AG04450 (cell line): ENCODE data around the gene CDKAL1. TPM values are rescaled to one million over a fixed set of nuclear protein-coding genes. Genes with fewer than 3 reads are reported as not detected.

ENCODE experiments used
- CTCF ChIA-PET: fragments of 300-600, 350-600 bp; formaldehyde crosslinking; extraction: SDS; loops from one replicate; lab custom pipeline; 2022; ENCODE audit warnings: antibody characterized with exemption, inconsistent platforms; lab: Charles Lee
- POLR2A ChIA-PET: fragments of 350-600 bp; formaldehyde crosslinking; extraction: SDS; loops from one replicate; lab custom pipeline; 2021; ENCODE audit warnings: antibody characterized with exemption, inconsistent platforms; lab: Yijun Ruan, JAX
- DNase-seq: peaks from one replicate; pipeline ENCODE4 v3.0.0-alpha.2; 2011; ENCODE audit warnings: low read depth, low spot score
- H3K27ac ChIP-seq: one replicate; pipeline ENCODE4 v1.5.1; 2012; ENCODE audit warnings: low read depth, low read length, control low read depth
- H3K27me3 ChIP-seq: one replicate; pipeline ENCODE4 v1.6.0; 2012; ENCODE audit warnings: low read length; ENCODE audit not compliant: control insufficient read depth, insufficient read depth
- H3K4me3 ChIP-seq: 2 replicates; pipeline ENCODE4 v1.5.1; 2011; ENCODE audit warnings: mild to moderate bottlenecking, low read depth, low read length, control low read depth
- H3K9me3 ChIP-seq: 2 replicates; pipeline ENCODE4 v1.5.1; 2012; ENCODE audit warnings: low read length; ENCODE audit not compliant: control insufficient read depth, insufficient read depth
- CTCF ChIP-seq: IDR thresholded peaks from 2 replicates; pipeline ENCODE4 v1.5.1; 2011; ENCODE audit warnings: low read depth, low read length, control low read depth, inconsistent platforms
- polyA plus RNA-seq: library from polyadenylated mRNA; depleted of rRNA; stranded (reverse); fragments of >200 nt; gene quantifications from 2 replicates; pipeline ENCODE4 v1.2.3, GENCODE V29; 2011

CDKAL1 gene
- polyA plus RNA-seq, 1 experiment, result 9.2 TPM

- Histone ChIP-seq H3K27ac (no peak overlapping the region), H3K9me3 (no peaks in the 10 kb centered on the region), H3K4me3 (no peak overlapping the region), H3K27me3 (no peaks in the 10 kb centered on the region)
- no peak for DNase-seq
- no peak for TF ChIP-seq CTCF
- ChIA-PET CTCF (no interaction called here), POLR2A (no interaction called here)
These were observed 393.0 kb downstream of the CDKAL1 start for GRCh38 chr6:20927130-20927860.

GRCh38 chr6:20929283-20929682, 395.0 kb downstream of the CDKAL1 start:
- DNase-seq, result no peak
- H3K27ac ChIP-seq, result no peak overlapping the region
- ChIA-PET CTCF (no interaction called here), POLR2A (no interaction called here)
- TF ChIP-seq CTCF, result no peak
- no peaks in the 10 kb centered on the region for H3K27me3 ChIP-seq
- no peak overlapping the region for H3K4me3 ChIP-seq
- no peaks in the 10 kb centered on the region for H3K9me3 ChIP-seq

- CTCF ChIA-PET, result no interaction called here
- Histone ChIP-seq H3K27ac (no peak overlapping the region), H3K4me3 (no peak overlapping the region), H3K9me3 (no peaks in the 10 kb centered on the region), H3K27me3 (no peaks in the 10 kb centered on the region)
- TF ChIP-seq CTCF, result no peak
- DNase-seq, result no peak
- POLR2A ChIA-PET, result no interaction called here
These were observed 396.8 kb downstream of the CDKAL1 start for GRCh38 chr6:20931093-20931492.

GRCh38 chr6:20931772-20932171, 397.5 kb downstream of the CDKAL1 start:
- no peak overlapping the region for H3K4me3 ChIP-seq
- no peak for TF ChIP-seq CTCF
- CTCF ChIA-PET, result no interaction called here
- no peaks in the 10 kb centered on the region for H3K9me3 ChIP-seq
- no peak for DNase-seq
- H3K27ac ChIP-seq, result no peak overlapping the region
- POLR2A ChIA-PET, result no interaction called here
- no peaks in the 10 kb centered on the region for H3K27me3 ChIP-seq

- ChIA-PET POLR2A (no interaction called here), CTCF (no interaction called here)
- Histone ChIP-seq H3K4me3 (no peak overlapping the region), H3K27me3 (no peaks in the 10 kb centered on the region), H3K9me3 (no peaks in the 10 kb centered on the region), H3K27ac (no peak overlapping the region)
- no peak for TF ChIP-seq CTCF
- no peak for DNase-seq
These were observed 398.0 kb downstream of the CDKAL1 start for GRCh38 chr6:20932284-20932683.
